Rectal smooth muscle tissue (tissue), 1 donor: ENCODE results near the gene RALGAPA2.

Source experiments
- H3K27ac ChIP-seq: one replicate; pipeline ENCODE4 v1.7.0; 2013; ENCODE audit warnings: low read depth, low read length, inconsistent platforms
- H3K27me3 ChIP-seq: one replicate; pipeline ENCODE4 v1.7.0; 2013; ENCODE audit warnings: low read length; ENCODE audit not compliant: control insufficient read depth, insufficient read depth
- H3K36me3 ChIP-seq: one replicate; pipeline ENCODE4 v1.7.0; 2013; ENCODE audit warnings: low read length; ENCODE audit not compliant: control insufficient read depth, insufficient read depth
- H3K4me1 ChIP-seq: one replicate; pipeline ENCODE4 v1.7.0; 2013; ENCODE audit warnings: low read length; ENCODE audit not compliant: control insufficient read depth, insufficient read depth
- H3K4me3 ChIP-seq: one replicate; pipeline ENCODE4 v1.7.0; 2013; ENCODE audit warnings: low read length
- H3K9ac ChIP-seq: one replicate; pipeline ENCODE4 v1.7.0; 2013; ENCODE audit warnings: low read length

Gene RALGAPA2

GRCh38 chr20:20530428-20531151 is 181.9 kb downstream of the RALGAPA2 start:
- peaks cover 11% of the 10 kb centered on the region for H3K36me3 ChIP-seq
- H3K27ac ChIP-seq: no peak overlapping the region
- H3K4me1 ChIP-seq: no peaks in the 10 kb centered on the region
- no peaks in the 10 kb centered on the region for H3K27me3 ChIP-seq
- no peak overlapping the region for H3K9ac ChIP-seq
- no peak overlapping the region for H3K4me3 ChIP-seq

- H3K4me1 ChIP-seq: no peaks in the 10 kb centered on the region
- no peak overlapping the region for H3K9ac ChIP-seq
- H3K27me3 ChIP-seq: no peaks in the 10 kb centered on the region
- H3K4me3 ChIP-seq: no peak overlapping the region
- no peak overlapping the region for H3K27ac ChIP-seq
- H3K36me3 ChIP-seq: peaks cover 11% of the 10 kb centered on the region
Measured at GRCh38 chr20:20529597-20529996, 182.8 kb downstream of the RALGAPA2 start.

GRCh38 chr20:20528861-20529260 is 183.6 kb downstream of the RALGAPA2 start:
- Histone ChIP-seq H3K9ac (no peak overlapping the region), H3K27ac (no peak overlapping the region), H3K4me3 (no peak overlapping the region), H3K36me3 (peaks cover 11% of the 10 kb centered on the region), H3K27me3 (no peaks in the 10 kb centered on the region), H3K4me1 (no peaks in the 10 kb centered on the region)

- peaks cover 11% of the 10 kb centered on the region for H3K36me3 ChIP-seq
- H3K4me1 ChIP-seq: no peaks in the 10 kb centered on the region
- H3K27ac ChIP-seq: no peak overlapping the region
- H3K27me3 ChIP-seq: no peaks in the 10 kb centered on the region
- no peak overlapping the region for H3K4me3 ChIP-seq
- H3K9ac ChIP-seq: no peak overlapping the region
Measured at GRCh38 chr20:20527661-20528060, 184.8 kb downstream of the RALGAPA2 start.

GRCh38 chr20:20525756-20526155 is 186.7 kb downstream of the RALGAPA2 start:
- no peak overlapping the region for H3K4me3 ChIP-seq
- H3K9ac ChIP-seq: no peak overlapping the region
- no peaks in the 10 kb centered on the region for H3K27me3 ChIP-seq
- H3K36me3 ChIP-seq: peaks cover 8% of the 10 kb centered on the region
- no peak overlapping the region for H3K27ac ChIP-seq
- no peaks in the 10 kb centered on the region for H3K4me1 ChIP-seq

- Histone ChIP-seq H3K4me1 (no peaks in the 10 kb centered on the region), H3K36me3 (peaks cover 4% of the 10 kb centered on the region), H3K4me3 (no peak overlapping the region), H3K9ac (no peak overlapping the region), H3K27me3 (no peaks in the 10 kb centered on the region), H3K27ac (no peak overlapping the region)
Measured at GRCh38 chr20:20525214-20525613, 187.2 kb downstream of the RALGAPA2 start.

GRCh38 chr20:20524756-20525155 is 187.7 kb downstream of the RALGAPA2 start:
- Histone ChIP-seq H3K4me1 (no peaks in the 10 kb centered on the region), H3K9ac (no peak overlapping the region), H3K27ac (no peak overlapping the region), H3K36me3 (peaks cover 4% of the 10 kb centered on the region), H3K4me3 (no peak overlapping the region), H3K27me3 (no peaks in the 10 kb centered on the region)

GRCh38 chr20:20521736-20522135 is 190.7 kb downstream of the RALGAPA2 start:
- peaks cover 4% of the 10 kb centered on the region for H3K36me3 ChIP-seq

GRCh38 chr20:20520776-20521175 is 191.7 kb downstream of the RALGAPA2 start:
- Histone ChIP-seq H3K4me3 (no peak overlapping the region), H3K9ac (no peak overlapping the region), H3K4me1 (no peaks in the 10 kb centered on the region), H3K27me3 (no peaks in the 10 kb centered on the region), H3K27ac (no peak overlapping the region), H3K36me3 (peaks cover 4% of the 10 kb centered on the region)

More at GRCh38 chr20:20521736-20522135, 190.7 kb downstream of the RALGAPA2 start:
- Histone ChIP-seq H3K27ac (no peak overlapping the region), H3K4me3 (no peak overlapping the region), H3K9ac (no peak overlapping the region), H3K27me3 (no peaks in the 10 kb centered on the region), H3K4me1 (no peaks in the 10 kb centered on the region)

GRCh38 chr20:20519269-20519668 is 193.2 kb downstream of the RALGAPA2 start:
- no peak overlapping the region for H3K9ac ChIP-seq
- no peaks in the 10 kb centered on the region for H3K27me3 ChIP-seq
- H3K4me1 ChIP-seq: no peaks in the 10 kb centered on the region
- H3K27ac ChIP-seq: no peak overlapping the region
- H3K4me3 ChIP-seq: no peak overlapping the region
- H3K36me3 ChIP-seq: peaks cover 6% of the 10 kb centered on the region

GRCh38 chr20:20518263-20518662 is 194.2 kb downstream of the RALGAPA2 start:
- no peak overlapping the region for H3K4me3 ChIP-seq
- H3K9ac ChIP-seq: no peak overlapping the region
- H3K27ac ChIP-seq: no peak overlapping the region
- H3K27me3 ChIP-seq: no peaks in the 10 kb centered on the region
- H3K4me1 ChIP-seq: no peaks in the 10 kb centered on the region
- H3K36me3 ChIP-seq: peaks cover 11% of the 10 kb centered on the region

GRCh38 chr20:20517296-20517695 is 195.1 kb downstream of the RALGAPA2 start:
- H3K27ac ChIP-seq: no peak overlapping the region
- H3K9ac ChIP-seq: no peak overlapping the region
- H3K36me3 ChIP-seq: peaks cover 11% of the 10 kb centered on the region
- H3K4me3 ChIP-seq: no peak overlapping the region
- no peaks in the 10 kb centered on the region for H3K4me1 ChIP-seq
- no peaks in the 10 kb centered on the region for H3K27me3 ChIP-seq

- Histone ChIP-seq H3K36me3 (peaks cover 11% of the 10 kb centered on the region), H3K4me3 (no peak overlapping the region), H3K9ac (no peak overlapping the region), H3K4me1 (no peaks in the 10 kb centered on the region), H3K27me3 (no peaks in the 10 kb centered on the region), H3K27ac (no peak overlapping the region)
Measured at GRCh38 chr20:20513720-20514119, 198.7 kb downstream of the RALGAPA2 start.
